ENCODE measurements around the gene MLLT3. TPM values are rescaled to one million over a fixed set of nuclear protein-coding genes. Genes with fewer than 3 reads are reported as not detected.

MLLT3 gene
- total RNA-seq, 1 donor from 2014 or later: 3.8 TPM

GRCh38 chr9:20513126-20513913 lies 109.0 kb downstream of the MLLT3 start:
- DNase-seq (ENCODE audit: low read depth in 2 of 2): peak in 1 of 2 donors; percentile 14

GRCh38 chr9:20512636-20513035 lies 109.7 kb downstream of the MLLT3 start:
- DNase-seq (ENCODE audit: low read depth in 2 of 2): no peak

GRCh38 chr9:20512106-20512505 lies 110.2 kb downstream of the MLLT3 start:
- DNase-seq (ENCODE audit: low read depth in 2 of 2): no peak

GRCh38 chr9:20511686-20512085 lies 110.6 kb downstream of the MLLT3 start:
- DNase-seq (ENCODE audit: low read depth in 2 of 2): no peak

DNA sequence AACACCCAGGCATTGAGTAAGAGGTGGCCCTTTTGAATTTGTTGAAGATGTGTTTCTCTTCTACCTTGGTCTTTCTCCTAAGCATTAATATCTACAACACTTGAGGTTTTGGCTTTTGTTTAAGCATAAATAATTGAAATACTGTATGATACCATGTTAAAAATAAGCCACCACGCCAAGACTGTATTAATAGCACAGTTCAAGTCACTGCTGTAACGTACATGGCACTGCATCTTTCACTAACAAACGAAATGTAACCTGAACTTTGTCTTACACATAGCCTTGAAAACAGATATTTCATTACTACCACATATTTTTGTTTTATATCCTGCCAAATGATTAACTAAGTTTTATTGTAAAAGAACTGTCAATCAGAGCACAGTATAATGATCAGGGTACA lies 112.8 kb downstream of the MLLT3 start:
- DNase-seq (ENCODE audit: low read depth in 2 of 2): no peak

DNA sequence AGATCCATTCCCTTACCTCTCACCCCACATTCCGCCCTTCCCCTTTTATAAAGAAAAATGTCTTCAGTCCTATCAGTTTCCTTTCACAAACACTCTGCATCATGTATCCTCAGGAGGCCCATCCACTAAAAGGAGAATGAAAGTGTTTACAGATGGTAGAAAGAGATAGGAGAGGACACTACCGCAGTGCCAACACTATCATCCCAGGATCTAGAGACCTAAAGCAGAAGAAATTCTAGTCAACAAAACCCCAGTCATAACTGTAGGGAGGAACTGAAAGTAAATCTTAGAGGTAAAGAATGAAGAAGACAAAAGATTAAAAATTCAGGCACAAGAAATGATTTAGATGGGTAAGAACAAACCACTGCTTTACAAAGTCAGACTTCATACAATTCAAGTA lies 114.1 kb downstream of the MLLT3 start:
- no peak for DNase-seq (ENCODE audit: low read depth in 2 of 2)

DNA sequence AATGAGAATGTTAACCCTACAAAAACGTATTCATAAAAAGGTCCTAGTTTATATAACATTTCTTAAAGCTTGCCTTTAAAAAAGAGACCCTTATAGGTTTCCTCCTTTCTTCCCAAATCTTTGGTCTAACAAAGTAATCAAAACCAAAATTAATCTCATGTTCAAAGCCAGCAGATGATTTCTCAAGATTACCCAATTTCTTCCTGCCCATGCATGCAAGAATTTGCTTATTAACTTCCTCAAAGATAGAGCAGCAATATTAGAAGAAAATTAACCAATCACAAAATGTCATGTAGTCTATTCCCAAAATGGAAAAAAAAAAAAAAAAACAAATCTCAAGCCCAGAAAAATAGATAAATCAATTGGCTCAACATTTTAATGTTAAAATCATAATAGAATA lies 114.9 kb downstream of the MLLT3 start:
- no peak for DNase-seq (ENCODE audit: low read depth in 2 of 2)

DNA sequence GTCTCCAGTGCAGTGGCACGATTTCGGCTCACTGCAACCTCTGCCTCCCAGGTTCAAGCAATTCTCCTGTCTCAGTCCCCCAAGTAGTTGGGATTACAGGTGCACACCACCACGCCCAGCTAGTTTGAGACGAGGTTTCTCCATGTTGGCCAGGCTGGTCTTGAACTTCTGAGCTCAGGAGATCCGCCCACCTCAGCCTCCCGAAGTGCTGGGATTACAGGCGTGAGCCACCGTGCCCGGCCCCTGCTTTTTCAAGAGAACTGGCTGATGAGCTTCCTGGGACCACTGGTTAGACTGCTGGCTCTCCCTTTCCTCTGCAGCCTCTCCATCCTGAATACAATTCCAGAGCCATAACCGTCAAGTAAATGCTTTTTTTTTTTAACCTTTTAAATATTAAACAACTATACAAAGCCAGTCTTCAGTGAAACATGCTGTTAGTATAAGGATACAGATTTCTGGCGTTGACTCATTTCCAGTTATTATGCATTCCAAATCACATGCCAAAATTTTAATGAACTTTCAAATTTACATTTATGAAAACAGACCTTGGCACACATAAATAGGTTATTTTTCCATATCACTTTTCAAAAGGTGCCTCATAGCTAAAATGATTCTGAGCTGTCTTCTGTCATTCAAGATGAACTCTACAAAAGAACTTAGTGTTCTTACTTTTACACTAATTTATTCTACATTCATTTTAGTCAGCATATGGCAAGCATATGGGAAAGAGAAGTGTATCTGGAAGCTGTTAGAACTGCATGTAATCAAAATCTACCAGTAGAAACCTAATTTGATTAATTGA lies 116.0 kb downstream of the MLLT3 start:
- peak in 1 of 2 donors; percentile 32 for DNase-seq (ENCODE audit: low read depth in 2 of 2)

- DNase-seq (ENCODE audit: low read depth in 2 of 2): no peak
Measured at GRCh38 chr9:20505574-20505973, 116.7 kb downstream of the MLLT3 start.

- DNase-seq (ENCODE audit: low read depth in 2 of 2): no peak
Measured at GRCh38 chr9:20504930-20505329, 117.4 kb downstream of the MLLT3 start.

- no peak for DNase-seq (ENCODE audit: low read depth in 2 of 2)
Measured at GRCh38 chr9:20500101-20500500, 122.2 kb downstream of the MLLT3 start.

DNA sequence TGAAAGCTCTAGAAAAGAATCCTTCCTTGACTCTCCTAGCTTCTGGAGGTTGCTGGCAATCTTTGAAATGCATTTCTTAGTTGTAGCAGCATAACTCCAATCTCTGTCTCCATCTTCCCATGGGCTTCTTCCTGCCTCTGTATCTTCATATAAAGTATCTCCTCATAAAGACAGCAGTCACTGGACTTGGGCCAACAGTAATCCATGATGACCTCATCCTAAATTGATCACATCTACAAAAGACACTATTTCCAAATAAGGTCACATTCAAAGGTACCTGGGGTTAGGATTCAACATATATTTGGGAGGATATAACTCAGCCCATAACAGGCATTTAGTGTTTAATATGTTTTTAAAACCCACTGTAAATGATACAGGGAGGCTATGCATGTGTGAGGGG lies 123.3 kb downstream of the MLLT3 start:
- no peak for DNase-seq (ENCODE audit: low read depth in 2 of 2)

- DNase-seq (ENCODE audit: low read depth in 2 of 2): no peak
Measured at GRCh38 chr9:20496328-20496727, 126.0 kb downstream of the MLLT3 start.

GRCh38 chr9:20495098-20495497 lies 127.2 kb downstream of the MLLT3 start:
- no peak for DNase-seq (ENCODE audit: low read depth in 2 of 2)

DNA sequence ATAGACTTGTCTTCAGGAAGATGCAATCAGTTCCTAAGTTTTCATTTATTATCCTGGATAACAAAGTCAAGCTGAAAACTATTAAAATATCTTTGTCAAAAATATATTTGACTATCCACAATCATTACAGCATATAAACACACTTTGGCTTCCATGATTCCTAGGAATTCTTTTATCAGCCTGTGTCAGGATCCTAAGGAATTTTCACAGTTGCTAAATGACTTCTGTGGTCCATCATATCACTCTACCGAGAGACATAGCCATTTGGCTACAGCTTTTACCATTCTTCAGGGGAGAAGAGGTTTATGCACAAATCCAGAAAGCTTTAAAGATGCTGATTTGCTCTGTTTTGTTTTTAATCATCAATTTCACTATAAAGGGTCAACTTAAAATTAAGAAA lies 128.3 kb downstream of the MLLT3 start:
- no peak for DNase-seq (ENCODE audit: low read depth in 2 of 2)

- no peak for DNase-seq (ENCODE audit: low read depth in 2 of 2)
Measured at GRCh38 chr9:20492772-20493171, 129.5 kb downstream of the MLLT3 start.

GRCh38 chr9:20491612-20492011 lies 130.7 kb downstream of the MLLT3 start:
- no peak for DNase-seq (ENCODE audit: low read depth in 2 of 2)

DNA sequence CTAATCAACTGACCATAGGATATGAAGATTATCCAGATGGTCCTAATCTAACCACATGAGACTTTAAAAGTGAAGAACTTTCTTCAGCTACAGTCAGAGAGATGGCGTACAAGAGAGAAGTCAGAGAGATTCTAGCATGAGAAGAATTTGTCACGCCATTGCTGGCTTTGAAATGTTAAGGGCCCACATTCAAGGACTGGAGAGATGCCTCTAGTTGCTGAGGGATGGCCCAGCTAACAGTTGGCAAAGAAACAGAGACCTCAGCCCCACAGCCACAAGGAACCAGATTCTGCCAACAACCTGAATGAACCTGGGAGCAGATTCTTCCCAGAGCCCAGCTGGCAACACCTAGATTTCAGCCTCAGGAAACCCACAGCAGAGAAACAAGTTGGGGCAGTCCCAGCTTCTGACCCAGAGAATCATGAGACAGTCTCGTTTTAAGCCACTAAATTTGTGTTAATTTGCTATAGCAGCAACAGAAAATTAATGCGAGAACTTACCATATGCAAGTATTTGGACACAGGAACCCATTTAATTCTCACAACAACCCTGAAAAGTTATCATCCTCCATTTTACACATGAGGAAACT lies 132.0 kb downstream of the MLLT3 start:
- no peak for DNase-seq (ENCODE audit: low read depth in 2 of 2)

DNA sequence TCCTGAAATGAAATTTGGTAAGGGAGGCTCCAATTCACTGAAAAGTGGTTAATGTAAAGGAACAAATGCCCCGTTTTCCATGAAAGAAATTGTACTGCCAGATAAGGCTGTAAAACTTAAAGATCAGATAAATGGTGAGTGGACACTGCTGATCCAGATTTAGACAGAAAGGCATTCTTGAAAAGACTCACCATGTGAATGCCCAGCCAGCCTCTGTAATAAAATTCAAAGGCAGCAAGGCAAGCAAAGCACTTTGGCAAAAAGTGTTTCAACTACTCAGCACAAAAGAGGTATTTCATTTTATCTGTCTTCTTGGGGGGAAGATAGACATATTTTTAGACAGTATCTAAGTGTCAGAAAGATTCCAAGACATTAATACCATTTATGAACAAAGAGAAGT lies 133.6 kb downstream of the MLLT3 start:
- no peak for DNase-seq (ENCODE audit: low read depth in 2 of 2)

DNA sequence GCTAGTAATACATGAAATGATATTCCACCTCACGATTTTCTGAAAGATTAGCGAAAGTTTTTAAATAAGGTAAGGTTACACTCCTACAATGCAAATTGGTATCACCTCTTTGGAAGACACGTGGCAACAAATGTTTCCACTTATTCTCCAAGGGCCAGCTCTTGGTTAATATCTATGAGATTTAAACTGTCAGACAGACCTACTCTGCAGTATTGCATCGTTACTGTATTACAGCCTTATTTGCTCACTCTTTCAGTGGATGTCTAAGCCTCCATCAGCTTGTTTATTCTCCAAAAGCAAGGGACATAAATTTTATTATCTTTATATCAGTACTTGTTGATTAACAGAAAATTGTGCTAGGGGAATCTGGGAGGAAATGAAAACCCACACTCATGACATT lies 135.7 kb downstream of the MLLT3 start:
- DNase-seq (ENCODE audit: low read depth in 2 of 2): no peak

DNA sequence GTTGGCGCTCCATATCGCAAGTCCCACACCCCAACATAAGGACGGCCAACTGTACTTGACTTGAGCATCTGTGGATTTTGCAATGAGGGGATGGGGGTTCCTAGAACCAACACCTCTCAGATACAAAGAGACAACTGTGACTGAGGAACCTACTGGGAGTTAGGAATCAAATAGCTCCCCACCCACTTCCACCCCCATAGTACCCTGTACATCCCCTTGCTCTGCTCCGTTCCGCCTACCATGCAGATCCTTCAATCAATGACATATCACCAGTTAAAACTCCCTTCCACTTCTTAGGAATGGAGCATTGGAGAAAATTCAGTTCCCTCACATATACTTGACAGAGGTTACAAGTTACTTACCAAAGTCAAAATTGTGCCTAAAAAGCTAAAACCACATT lies 140.9 kb downstream of the MLLT3 start:
- no peak for DNase-seq (ENCODE audit: low read depth in 2 of 2)

GRCh38 chr9:20480249-20480648 lies 142.1 kb downstream of the MLLT3 start:
- no peak for DNase-seq (ENCODE audit: low read depth in 2 of 2)

All from lung microvascular endothelial cell (primary cell).